Glomerular endothelial cell (primary cell): ENCODE measurements around the gene ZGRF1. TPM values are rescaled to one million over a fixed set of nuclear protein-coding genes. Genes with fewer than 3 reads are reported as not detected.
"Not testable (repeated sequence)": the region's sequence is repeated elsewhere in the genome, so short reads cannot be mapped to it uniquely, and the experiment has no call there.

Source experiments
- DNase-seq: peaks from one replicate; pipeline ENCODE4 v3.0.0-alpha.2; 2011; ENCODE audit warnings: low read depth, low spot score; ENCODE audit errors: extremely low read depth
- total RNA-seq: library from RNA; depleted of rRNA; stranded (reverse); fragments of >200 nt; gene quantifications from 2 replicates; pipeline ENCODE4 v1.2.3, GENCODE V29; 2015

Gene ZGRF1
- total RNA-seq, 1 donor from 2014 or later: 4.4 TPM

DNA sequence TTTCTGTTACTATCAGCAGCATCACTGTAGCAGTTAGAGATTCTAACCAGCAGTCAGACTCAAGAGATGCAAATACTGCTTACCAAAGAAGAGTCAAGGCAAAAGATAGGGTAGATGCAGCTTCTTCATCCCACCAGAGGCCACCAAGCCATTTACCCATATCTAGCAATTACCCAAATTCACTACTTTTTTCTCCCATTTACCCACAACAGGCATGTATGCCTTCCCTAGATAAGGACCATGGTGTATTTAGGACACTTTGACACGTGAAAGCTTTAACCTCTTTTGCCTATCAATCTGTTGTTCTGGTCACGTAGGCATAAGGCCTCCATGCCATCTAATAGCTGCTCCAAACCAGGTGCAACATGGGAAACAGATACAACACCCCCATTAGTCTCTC is 5.8 kb upstream of the ZGRF1 start:
- DNase-seq: no peak

DNA sequence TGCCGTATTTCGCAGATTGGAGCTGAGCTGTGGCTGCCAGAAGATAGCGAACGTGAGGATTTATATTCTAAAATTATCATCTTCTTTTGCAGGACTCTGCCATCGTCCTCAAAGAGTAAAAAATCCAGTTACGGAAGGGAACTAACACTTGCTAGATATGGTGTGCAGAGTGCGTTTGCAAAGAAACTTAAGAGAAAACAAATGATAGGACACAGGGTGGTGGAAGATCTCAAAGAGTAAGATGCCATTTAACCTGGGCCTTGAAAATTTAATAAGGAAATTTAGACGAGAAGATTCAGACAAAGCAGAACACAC is 800 bp upstream of the ZGRF1 start:
- no peak for DNase-seq

DNA sequence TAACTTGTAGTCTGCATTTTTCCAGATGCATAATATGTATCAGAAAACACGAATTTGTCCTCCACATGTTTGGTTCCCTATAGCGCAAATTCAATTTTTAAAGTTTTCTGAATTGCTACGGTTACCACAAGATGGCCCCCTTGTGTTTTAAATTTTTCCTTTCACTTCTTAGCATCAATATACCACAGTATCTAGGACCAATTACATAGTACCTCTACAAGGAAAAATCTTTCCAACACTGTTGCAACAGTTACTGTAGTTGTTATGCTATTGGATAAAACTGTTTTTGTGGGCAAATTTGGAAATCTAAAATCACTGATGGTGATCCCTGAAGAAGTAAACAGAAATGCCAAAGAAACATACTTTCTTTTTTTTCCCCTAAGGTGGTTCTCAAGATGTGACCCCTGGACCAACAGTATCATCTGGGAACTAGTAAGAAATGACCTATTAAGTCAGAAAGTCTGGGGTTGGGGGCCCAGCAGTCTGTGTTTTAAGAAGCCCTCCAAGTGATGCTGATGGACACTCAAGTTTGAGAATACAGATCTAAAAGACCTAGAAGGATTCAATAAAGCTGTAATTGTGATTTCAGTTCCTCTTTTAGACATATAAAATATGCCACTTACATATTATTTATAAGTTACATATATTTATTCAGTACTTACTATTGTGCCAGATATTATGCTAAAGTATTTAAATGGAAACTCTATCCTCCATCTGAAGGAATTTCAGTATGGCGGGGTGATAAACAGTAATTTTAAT is 3.1 kb downstream of the ZGRF1 start:
- DNase-seq: no peak

DNA sequence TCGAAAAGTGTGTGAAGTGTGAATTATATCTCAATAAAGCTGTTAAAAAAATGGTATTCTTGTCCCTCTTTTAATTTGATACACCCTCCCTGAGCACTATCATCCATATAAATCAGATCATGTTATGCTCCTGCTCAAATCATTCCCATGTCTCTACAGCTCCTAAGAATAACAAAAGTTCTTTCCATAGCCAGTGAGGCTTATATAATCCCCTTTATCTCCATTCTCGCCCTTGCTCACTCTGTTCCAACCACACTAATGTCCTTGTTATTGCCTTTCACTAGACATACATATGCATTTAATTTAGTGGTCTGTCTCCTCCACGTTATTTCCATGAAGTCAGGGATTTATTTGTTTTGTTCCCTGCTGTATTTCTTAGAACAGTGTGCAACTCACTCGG is 10.5 kb downstream of the ZGRF1 start:
- DNase-seq: no peak

DNA sequence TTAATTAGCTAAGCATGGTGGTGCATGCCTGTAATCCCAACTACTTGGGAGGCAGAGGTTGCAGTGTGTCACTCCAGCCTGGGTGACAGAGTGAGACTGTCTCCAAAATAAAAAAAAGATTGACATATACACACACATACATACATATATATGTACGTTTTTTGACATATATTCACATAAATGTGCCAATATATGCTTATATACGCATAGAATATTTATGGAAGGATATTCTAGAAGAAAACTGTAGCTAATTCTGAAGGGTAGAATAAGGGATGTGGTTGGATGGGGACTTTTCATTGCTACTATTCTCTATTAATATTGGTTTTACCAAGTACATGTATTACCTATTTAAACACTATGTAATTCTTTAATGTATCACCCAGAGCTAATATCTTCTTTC is 19.7 kb downstream of the ZGRF1 start:
- no peak for DNase-seq

DNA sequence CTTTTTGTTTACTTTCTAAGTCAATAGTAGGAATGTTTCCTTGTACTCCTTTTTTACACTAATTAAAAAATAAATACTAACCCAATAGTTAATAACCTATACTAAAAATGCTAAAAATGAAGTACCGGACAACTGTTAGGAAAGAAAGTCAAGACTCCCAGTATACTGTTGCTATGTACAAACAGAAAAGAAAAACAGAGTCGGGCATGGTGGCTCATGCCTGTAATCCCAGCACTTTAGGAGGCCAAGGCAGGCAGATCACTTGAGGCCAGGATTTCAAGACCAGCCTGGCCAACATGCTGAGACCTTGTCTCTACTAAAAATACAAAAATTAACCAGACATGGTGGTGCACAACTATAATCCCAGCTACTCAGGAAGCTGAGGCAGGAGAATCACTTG is 23.9 kb downstream of the ZGRF1 start:
- DNase-seq: not testable (repeated sequence)

DNA sequence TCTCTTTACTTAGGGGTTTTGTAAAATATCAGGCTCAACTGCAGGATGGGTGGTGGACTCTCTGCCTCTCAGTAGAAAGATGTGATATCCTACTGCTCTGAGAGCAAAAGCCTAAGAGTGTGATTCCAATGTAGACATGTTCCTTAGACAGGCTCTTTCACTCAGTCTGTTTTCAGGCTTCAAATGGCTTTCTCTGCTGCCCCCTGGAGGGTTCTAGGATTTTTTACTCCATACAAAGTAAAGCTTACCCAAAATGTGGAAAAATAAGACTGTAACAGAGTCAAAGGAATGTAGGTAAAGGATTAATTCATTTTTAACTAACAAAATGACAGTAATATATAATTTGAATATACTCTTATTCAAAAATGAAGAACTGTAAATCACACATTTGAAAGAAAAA is 32.1 kb downstream of the ZGRF1 start:
- peak; percentile 39 for DNase-seq

DNA sequence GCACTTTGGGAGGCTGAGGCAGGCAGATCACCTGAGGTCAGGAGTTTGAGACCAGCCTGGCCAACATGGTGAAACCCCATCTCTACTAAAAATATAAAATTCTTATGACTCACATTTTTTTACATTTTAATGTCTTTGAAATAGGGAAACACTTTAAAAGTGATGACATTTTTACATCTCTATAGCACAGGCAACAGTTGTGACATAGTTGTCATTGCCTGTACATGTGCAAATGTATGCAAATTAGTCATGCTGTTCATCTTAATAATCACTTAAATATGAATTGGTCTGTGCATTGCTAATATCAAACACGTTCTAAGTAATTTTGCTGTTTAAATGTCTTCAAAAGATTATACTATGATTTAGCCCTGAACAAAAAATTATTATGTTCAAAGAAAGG is 41.7 kb downstream of the ZGRF1 start:
- no peak for DNase-seq

DNA sequence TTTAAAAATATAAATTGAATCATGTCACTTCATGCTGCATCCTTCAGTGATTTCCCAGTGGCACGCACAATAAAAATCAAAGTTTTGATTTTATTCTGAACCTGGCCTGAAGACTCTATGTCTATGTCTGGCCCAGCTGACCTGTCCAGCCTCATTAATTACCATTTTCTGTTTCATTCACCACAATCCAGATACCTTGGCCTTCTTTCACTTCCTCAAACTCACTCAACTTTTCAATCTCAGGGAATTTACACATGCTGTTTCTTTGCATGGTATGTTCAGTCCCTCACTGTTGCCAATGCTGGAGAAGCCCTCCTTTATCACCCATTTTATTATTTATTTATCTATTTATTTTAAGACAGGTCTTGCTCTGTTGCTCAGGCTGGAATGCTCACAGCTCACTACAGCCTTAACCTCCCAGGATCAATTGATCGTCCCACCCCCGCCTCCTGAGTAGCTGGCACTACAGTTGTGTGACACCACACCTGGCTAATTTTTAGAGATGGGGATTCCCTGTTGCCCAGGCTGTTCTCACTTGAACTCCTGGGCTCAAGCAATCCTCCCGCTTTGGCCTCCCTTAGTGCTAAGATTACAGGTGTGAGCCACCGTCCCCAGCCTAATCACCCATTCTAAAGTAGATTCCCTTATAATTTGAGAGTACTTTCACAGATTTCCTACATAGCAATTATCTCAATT is 43.1 kb downstream of the ZGRF1 start:
- DNase-seq: no peak

DNA sequence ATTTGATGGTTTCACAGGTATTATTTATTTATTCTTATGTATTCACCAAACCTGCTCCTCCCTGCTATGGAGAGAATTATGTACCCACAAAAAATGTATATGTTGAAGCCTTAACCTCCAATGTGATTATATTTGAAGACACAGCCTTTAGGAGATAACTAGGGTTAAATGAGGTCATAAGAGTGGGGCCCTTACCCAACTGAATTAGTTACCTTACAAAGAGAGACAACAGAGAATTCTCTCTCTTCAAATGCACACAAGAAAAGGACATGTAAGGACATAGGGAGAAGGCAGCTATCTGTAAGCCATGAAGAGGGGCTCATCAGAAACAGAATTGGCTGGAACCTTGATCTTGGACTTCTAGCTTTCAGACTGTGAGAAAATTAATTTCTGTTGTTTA is 44.0 kb downstream of the ZGRF1 start:
- DNase-seq: no peak

DNA sequence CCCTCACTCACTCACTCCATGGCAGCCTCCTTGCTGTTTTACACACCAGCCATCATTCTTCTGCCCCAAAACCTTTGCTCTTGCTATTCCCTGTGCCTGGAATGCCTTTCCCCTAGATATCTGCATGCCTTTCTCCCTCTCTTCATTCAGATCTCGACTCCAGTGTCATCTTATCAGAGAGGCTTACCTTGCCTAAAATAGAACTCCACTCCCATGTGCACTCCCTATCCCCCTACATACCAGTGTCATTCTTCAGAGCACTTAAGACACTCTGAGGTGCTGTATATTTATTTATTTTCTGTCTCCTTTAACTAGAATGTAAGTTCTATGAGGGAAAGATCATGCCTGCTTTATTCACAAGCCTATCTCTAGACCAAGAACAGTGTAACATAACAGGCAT is 45.1 kb downstream of the ZGRF1 start:
- DNase-seq: no peak

DNA sequence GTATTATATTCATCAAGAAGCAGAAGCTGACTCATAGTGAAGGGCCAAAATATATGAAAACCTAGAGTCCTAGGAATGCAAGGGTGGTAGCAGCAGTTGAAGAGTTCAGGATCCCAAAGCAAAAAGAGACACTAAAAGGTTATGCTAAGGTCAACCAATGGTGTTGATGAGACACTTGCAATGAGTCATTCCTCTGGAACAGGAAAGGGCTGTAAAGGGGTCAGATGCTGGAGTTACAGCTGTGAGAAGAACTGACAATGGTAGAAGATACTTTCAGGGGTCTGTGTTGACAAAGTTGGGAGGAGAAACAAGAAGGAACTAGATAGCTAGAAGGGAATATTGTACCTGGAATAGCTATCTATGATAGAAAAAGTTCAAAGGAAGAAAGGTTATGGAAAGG is 47.5 kb downstream of the ZGRF1 start:
- no peak for DNase-seq

DNA sequence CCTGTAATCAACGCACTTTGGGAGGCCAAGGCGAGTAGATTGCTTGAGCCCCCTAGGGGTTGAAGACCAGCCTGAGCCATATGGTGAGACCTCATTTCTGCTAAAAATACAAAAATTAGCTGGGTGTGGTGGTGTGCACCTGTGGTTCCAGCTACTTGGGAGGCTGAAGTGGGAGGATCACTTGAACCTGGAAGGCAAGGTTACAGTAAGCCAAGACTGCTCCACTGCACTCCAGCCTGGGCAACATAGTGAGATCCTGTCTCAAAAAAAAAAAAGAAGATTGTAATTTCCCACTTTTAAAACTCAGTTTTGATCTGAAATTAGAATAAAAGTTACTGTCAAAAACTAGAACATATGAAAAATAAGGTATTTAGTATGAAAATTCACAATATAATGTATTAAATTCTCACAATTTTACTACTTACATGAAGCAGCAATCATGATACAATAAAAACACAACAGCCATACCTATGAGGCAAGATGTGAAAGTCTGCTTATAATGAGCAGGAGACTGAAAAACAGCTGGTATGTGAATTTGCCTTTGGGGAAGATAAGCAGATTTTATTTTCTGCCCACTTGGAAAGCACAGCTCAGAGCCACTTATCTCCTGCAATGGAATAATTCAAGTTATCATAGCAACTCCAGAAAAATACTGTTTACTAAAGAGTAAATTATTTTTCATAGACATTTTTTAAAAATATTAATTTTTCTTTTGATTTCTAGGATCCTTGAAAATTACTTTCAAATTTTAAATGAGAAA is 50.6 kb downstream of the ZGRF1 start:
- DNase-seq: no peak

DNA sequence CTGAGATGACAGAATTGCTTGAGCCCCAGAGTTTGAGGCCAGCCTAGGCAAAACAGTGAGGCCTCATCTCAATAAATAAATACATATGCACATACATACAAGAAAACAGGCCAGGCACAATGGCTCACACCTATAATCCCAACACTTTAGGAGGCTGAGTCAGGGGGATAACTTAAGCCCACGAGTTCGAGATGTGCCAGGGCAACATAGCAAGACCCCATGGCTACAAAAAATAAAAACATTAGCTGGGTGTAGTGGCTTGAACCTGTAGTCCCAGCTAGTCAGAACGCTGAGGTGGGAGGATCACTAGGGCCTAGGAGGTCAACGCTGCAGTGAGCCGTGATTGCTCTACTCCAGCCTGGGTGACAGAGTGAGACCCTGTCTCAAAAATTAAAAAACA is 69.2 kb downstream of the ZGRF1 start:
- no peak for DNase-seq

DNA sequence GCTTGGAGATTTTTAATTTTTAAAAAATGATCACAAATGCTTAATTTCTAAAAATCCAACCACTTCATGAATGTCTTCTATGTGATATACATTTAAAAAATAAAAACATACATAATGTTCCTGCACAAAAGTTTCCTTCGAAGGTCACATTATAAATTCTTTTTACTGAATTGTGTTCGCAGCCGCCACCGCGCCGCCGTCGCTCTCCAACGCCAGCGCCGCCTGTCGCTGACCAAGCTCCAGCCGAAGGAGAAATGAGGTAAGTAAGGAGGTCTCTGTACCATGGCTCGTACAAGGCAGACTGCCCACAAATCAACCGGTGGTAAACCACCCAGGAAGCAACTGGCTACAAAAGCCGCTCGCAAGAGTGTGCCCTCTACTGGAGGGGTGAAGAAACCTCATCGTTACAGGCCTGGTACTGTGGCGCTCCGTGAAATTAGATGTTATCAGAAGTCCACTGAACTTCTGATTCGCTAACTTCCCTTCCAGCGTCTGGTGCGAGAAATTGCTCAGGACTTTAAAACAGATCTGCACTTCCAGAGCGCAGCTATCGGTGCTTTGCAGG is 71.9 kb downstream of the ZGRF1 start:
- no peak for DNase-seq

DNA sequence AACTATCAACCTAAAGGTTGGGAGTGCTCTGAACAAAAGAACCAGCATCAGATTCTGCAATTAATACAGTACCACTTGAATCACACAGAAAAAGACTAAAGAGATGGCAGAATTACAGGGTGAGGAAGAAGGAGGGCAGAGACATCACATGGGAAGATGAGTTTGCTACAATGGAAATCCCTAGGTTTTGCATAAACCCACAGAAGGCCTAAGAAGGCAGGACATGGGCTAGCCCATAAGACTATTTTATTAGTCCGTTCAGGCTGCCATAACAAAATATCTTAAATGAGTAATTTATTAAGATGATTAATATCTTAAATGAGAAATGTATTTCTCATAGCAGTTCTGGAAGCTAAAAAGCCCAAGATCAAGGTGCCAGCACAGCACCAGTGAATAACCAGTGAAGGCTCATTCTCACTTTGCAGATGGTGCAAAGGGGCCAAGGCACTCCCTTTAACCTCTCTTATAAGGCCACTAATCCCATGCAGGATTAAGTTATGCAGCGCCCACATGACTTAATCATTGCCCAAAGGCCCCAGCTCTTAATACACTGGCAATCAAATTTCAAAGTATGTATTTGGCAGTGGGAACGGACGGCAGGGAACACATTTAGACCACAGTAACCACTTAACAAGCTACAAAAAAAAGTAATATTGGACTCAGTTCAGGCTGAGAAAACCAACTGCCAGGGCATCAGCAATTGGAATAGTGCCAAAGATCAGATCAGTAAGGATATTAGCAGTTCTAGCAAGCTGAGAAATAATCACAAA is 73.1 kb downstream of the ZGRF1 start:
- DNase-seq: no peak

DNA sequence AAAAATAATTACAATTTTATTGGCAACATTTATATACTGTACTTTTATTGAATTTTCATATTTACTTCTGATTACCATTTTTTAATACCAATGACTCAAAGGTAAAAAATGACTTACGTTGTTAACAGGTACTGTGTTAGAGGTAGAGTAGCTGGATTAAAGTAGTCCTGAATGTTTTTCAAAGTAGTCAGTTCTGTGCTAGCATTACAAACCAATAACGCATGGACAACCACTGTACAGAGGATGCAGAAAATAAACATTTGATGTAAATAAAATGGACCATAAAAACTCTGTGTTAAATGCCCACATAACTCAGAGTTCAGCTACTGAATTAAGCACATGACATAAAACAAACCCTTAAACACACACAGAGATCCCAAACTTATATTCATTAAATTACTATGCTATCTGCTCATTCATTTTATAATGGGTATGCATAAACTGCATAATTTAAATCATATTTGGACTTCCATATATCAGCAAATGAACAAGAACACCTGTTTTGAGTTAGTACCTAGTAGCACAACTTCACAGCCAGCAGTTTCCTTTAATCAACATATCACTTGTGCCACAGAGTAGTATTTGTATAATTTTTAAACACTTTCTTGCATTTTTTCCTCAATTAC is 74.3 kb downstream of the ZGRF1 start:
- DNase-seq: no peak

DNA sequence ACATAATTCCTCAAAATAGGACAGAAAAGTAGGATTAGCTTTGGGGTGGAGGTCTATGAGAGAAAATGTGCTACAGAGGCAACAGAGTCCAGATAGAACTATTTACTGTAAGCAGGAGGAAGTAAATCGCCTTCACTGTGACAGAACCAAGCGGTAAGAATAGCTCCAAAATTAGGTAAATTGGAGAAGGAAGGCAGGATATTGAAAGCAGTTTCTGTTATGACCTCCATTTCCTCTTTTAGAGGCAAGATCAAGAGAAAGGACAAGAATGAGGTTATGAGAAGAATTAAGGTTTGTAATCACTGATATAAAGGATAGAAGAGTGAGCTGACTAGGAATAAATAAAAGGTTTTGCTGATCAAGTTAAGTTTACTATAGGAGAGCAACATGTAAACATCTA is 76.6 kb downstream of the ZGRF1 start:
- no peak for DNase-seq

DNA sequence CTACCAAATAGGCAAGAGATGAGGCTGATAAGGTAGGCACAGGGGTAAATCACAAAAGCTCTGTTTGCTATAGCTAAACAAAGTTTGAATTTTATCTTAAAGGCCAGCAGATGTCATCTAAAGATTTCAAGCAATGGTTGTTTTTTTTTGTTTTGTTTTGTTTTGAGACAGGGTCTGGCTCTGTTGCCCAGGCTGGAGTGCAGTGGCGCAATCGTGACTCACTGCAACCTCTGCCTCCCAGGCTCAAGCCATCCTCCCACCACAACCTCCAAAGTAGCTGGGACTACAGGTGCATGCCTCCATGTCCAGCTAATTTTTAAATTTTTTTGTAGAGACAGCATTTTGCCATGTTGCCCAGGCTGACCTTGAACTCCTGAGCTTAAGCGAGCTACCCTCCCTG is 77.7 kb downstream of the ZGRF1 start:
- no peak for DNase-seq

DNA sequence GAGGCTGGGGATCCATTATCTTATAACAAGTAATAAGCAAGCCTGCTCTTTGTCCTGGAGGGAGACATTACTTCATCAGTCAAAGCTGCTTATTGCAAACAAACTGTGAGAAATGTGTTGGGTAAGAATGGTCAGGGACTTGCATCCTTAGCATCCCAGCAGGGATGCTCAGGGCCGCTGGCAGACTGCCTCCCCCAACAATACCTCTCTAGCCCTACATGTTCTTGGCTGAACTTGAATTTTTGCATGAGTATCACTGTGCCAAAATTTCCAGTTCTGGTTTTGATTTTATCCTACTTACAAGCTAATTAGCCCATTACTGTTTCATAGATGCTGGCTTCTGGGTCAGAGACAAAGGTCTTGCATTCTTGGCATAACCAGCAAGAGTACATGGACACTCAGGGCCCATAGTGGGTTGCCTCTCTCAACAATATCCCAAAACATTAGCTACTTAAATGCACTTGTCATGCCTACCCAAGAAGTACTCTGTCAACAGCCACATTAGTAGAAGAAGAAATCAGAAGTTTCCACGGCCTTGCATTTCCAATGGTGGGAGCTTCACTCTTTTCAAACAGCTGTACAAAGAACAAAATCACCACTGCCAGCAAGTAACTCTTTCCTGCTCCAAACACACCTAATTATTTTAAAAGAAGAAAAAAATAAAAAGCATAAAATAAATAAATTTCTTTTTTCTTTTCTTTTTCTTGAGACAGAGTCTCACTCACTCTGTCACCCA is 78.9 kb downstream of the ZGRF1 start:
- DNase-seq: no peak
